T-helper 2 cell treated with Interferon-gamma antibody and Interleukin-4, amounts not matched to agents 5 μg/mL and 100 μg/mL, for 36 hours (primary cell): ENCODE results near the gene GTF2H2.
"Not testable (repeated sequence)": the region's sequence is repeated elsewhere in the genome, so short reads cannot be mapped to it uniquely, and the experiment has no call there.

Source experiments
- DNase-seq: peaks from one replicate; pipeline ENCODE4 v3.0.0; 2021; ENCODE audit warnings: low spot score
- H3K27ac Mint-ChIP-seq: one replicate; pipeline ENCODE4 v1.8.0; 2021; ENCODE audit warnings: mild to moderate bottlenecking, mixed read lengths
- H3K27me3 Mint-ChIP-seq: one replicate; pipeline ENCODE4 v1.8.0; 2021; ENCODE audit warnings: low read depth, mixed read lengths
- H3K36me3 Mint-ChIP-seq: one replicate; pipeline ENCODE4 v1.8.0; 2021; ENCODE audit warnings: low read depth, mixed read lengths
- H3K4me1 Mint-ChIP-seq: one replicate; pipeline ENCODE4 v1.8.0; 2021; ENCODE audit warnings: low read depth, mixed read lengths
- H3K4me3 Mint-ChIP-seq: one replicate; pipeline ENCODE4 v1.8.0; 2022; ENCODE audit warnings: mild to moderate bottlenecking, moderate library complexity, mixed read lengths
- H3K9me3 Mint-ChIP-seq: one replicate; pipeline ENCODE4 v1.8.0; 2021; ENCODE audit warnings: mixed read lengths

The GTF2H2 gene

GRCh38 chr5:71067262-71067928, at the start of gene GTF2H2:
Gene GTF2H2, minus strand, starts transcription at chr5:71067676. Its CDS starts 4,913 bp downstream, at chr5:71062763.
- H3K9me3 Mint-ChIP-seq, H3K27ac Mint-ChIP-seq, H3K4me3 Mint-ChIP-seq, H3K36me3 Mint-ChIP-seq, H3K4me1 Mint-ChIP-seq, DNase-seq, H3K27me3 Mint-ChIP-seq: not testable (repeated sequence)

GRCh38 chr5:71109730-71110275, 42.3 kb upstream of the GTF2H2 start:
- not testable (repeated sequence) for H3K9me3 Mint-ChIP-seq, H3K4me1 Mint-ChIP-seq, H3K27ac Mint-ChIP-seq

DNA sequence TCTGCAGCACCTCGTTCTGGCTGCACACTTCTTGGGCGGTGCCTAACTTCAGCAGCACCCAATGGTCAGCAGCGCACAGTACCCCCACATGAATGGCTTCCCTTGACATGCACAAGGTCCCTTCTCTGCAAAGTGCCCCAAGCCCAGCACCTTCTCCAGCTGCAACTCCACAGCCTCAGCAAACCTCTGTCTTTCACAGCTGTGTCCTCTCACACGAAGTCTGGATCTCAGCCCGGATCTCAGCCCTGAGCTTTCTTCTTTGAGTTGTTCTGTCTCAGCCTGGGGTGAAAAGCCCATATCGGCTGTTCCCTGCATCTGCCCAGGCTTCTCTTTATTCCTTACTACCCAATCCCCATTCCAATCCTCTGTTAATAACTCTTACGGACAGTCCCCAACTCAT, 32.5 kb upstream of the GTF2H2 start:
- H3K27ac Mint-ChIP-seq, H3K27me3 Mint-ChIP-seq, H3K36me3 Mint-ChIP-seq, H3K4me3 Mint-ChIP-seq, H3K9me3 Mint-ChIP-seq, H3K4me1 Mint-ChIP-seq, DNase-seq: not testable (repeated sequence)

More at GRCh38 chr5:71109730-71110275, 42.3 kb upstream of the GTF2H2 start:
- not testable (repeated sequence) for H3K4me3 Mint-ChIP-seq, DNase-seq, H3K27me3 Mint-ChIP-seq, H3K36me3 Mint-ChIP-seq

- not testable (repeated sequence) for H3K4me3 Mint-ChIP-seq, H3K9me3 Mint-ChIP-seq, H3K36me3 Mint-ChIP-seq, H3K4me1 Mint-ChIP-seq, H3K27me3 Mint-ChIP-seq, DNase-seq, H3K27ac Mint-ChIP-seq
Observed at GRCh38 chr5:71097930-71098203, 30.4 kb upstream of the GTF2H2 start.

DNA sequence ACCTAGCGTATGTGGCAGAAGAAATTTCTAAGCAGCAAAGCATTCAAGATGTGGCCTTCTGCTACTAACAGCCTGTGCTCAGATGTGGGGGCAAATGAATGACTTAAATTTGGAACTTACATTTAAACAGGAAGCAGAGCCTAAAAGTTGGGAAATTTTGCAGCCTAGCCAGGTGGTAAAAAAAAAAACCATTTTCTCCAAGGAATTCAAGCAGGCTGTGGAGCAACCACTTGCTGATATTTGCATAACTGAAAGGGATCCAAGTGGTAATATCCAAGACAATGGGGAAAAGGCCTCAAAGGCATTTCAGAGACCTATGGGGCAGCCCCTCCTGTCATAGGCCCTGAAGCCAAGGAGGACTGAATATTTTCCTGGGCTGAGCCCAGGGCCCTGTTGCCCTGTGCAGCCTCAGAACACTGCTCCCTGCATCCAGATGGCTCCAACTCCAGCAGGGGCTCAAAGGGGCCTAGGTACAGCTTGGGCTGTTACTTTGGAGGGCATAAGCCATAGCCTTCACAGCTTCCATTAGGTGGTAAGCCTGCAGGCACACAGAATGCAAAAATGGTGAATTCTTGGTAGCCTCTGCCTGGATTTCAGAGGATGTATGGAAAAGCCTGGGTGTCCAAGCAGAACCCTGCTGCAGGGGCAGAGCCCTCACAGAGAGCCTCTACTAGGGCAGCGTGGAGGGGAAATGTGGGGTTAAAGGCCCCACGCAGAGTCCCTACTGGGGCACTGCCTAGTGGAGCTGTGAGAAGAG, 29.9 kb upstream of the GTF2H2 start:
- H3K36me3 Mint-ChIP-seq, H3K9me3 Mint-ChIP-seq, H3K27ac Mint-ChIP-seq, H3K4me1 Mint-ChIP-seq, H3K4me3 Mint-ChIP-seq, DNase-seq, H3K27me3 Mint-ChIP-seq: not testable (repeated sequence)

DNA sequence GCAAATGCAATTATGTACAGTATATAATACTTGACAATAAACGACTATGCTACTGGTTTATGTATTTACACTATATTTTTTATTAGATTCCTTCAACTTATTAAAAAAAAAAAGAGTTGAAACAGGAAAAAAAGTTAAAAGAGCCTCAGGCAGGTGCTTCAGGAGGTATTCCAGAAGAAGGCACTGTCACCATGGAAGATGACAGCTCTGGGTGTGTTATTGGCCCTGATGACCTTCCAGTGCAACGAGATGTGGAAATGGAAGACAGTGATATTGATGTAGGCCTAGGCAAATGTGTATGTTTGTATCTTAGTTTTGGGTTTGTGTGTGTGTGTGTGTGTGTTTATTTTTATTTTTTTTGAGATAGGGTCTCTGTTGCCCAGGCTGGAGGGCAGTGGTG, 22.3 kb upstream of the GTF2H2 start:
- H3K4me3 Mint-ChIP-seq, H3K36me3 Mint-ChIP-seq, H3K27me3 Mint-ChIP-seq, H3K9me3 Mint-ChIP-seq, H3K27ac Mint-ChIP-seq, H3K4me1 Mint-ChIP-seq, DNase-seq: not testable (repeated sequence)

GRCh38 chr5:71088754-71089153, 21.3 kb upstream of the GTF2H2 start:
- not testable (repeated sequence) for H3K27ac Mint-ChIP-seq

DNA sequence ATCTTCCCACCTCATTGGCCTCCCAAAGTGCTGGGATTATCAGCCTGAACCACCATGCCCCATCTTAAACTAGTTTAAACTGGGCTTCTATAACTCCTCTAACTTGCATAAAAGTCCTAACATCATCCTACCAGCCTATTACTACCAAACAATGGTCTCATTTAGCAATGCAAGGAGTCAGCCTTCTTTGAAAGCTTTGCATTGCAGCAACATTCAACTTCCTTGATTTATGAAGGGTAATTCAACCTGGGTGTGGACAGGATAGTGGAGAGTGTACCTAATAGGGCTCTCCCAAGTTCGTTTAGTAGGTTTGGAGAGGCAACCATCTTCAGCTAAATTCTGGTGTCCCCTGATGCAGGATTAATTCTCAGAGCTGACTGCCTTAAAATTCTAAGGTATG, 18.7 kb upstream of the GTF2H2 start:
- H3K27ac Mint-ChIP-seq, H3K9me3 Mint-ChIP-seq, H3K36me3 Mint-ChIP-seq, DNase-seq, H3K4me3 Mint-ChIP-seq, H3K27me3 Mint-ChIP-seq, H3K4me1 Mint-ChIP-seq: not testable (repeated sequence)

More at GRCh38 chr5:71088754-71089153, 21.3 kb upstream of the GTF2H2 start:
- not testable (repeated sequence) for H3K4me3 Mint-ChIP-seq, H3K4me1 Mint-ChIP-seq, DNase-seq, H3K36me3 Mint-ChIP-seq, H3K27me3 Mint-ChIP-seq, H3K9me3 Mint-ChIP-seq

- H3K4me3 Mint-ChIP-seq, DNase-seq, H3K9me3 Mint-ChIP-seq, H3K27ac Mint-ChIP-seq, H3K36me3 Mint-ChIP-seq, H3K27me3 Mint-ChIP-seq, H3K4me1 Mint-ChIP-seq: not testable (repeated sequence)
Observed at GRCh38 chr5:71084280-71085063, 17.0 kb upstream of the GTF2H2 start.

GRCh38 chr5:71082898-71083297, 15.4 kb upstream of the GTF2H2 start:
- not testable (repeated sequence) for H3K4me1 Mint-ChIP-seq, DNase-seq, H3K9me3 Mint-ChIP-seq, H3K4me3 Mint-ChIP-seq, H3K27ac Mint-ChIP-seq, H3K27me3 Mint-ChIP-seq, H3K36me3 Mint-ChIP-seq

- not testable (repeated sequence) for H3K27ac Mint-ChIP-seq, H3K36me3 Mint-ChIP-seq, H3K4me1 Mint-ChIP-seq, H3K27me3 Mint-ChIP-seq, H3K9me3 Mint-ChIP-seq, DNase-seq, H3K4me3 Mint-ChIP-seq
Observed at GRCh38 chr5:71082340-71082739, 14.9 kb upstream of the GTF2H2 start.

- not testable (repeated sequence) for H3K9me3 Mint-ChIP-seq, H3K27me3 Mint-ChIP-seq, DNase-seq, H3K36me3 Mint-ChIP-seq, H3K4me1 Mint-ChIP-seq, H3K4me3 Mint-ChIP-seq, H3K27ac Mint-ChIP-seq
Observed at GRCh38 chr5:71061322-71061721, 6.2 kb downstream of the GTF2H2 start.

DNA sequence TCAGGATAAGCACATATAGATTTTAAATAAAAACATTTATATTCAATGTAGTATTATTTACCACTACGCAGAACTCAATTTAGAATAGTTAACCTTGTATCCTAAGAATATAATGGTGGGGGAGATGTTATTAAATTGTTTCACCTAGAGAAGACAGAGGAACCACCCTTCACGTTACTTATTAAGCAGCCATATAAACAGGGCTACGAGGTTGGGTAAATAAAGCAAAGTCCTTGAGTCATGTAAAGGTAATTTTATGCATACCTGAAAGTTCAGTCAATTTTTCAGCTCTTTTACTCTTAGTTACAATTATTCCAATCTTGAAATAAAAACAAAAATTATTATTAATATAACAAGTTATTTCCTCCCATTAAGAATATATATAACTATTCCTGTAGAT, 8.1 kb downstream of the GTF2H2 start:
- H3K4me3 Mint-ChIP-seq, H3K27ac Mint-ChIP-seq, H3K9me3 Mint-ChIP-seq, DNase-seq, H3K36me3 Mint-ChIP-seq, H3K4me1 Mint-ChIP-seq, H3K27me3 Mint-ChIP-seq: not testable (repeated sequence)

DNA sequence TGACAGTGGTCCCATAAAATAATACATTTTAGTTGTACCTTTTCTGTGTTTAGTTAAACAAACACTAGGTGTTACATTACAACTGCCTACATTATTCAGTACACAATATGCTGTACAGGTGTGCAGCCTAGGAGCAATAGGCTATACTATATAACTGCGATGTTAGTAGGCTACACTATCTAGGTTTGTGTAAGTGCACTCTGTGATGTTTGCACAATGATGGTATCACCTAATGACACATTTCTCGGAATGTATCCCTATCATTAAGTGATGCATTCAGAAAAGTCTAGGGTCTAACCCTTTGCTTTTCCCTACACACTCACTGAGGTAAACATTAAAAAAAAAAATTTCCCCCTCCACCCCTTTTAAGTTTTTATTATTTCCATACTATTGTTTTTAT, 22.7 kb downstream of the GTF2H2 start:
- not testable (repeated sequence) for DNase-seq, H3K36me3 Mint-ChIP-seq, H3K4me3 Mint-ChIP-seq, H3K9me3 Mint-ChIP-seq, H3K27ac Mint-ChIP-seq, H3K4me1 Mint-ChIP-seq, H3K27me3 Mint-ChIP-seq
